Stimulated activated CD8-positive, alpha-beta memory T cell treated with anti-CD3 and anti-CD28 coated beads, Interleukin-7, amount 100 ng/mL, for 4 hours (primary cell): ENCODE data around the gene KIAA1328.

Experiments used
- DNase-seq, 2 donors: peaks; one replicate each; pipeline ENCODE4 v3.0.0-alpha.2; 2020; ENCODE audit warnings: low read depth in 2 of 2

The KIAA1328 gene

GRCh38 chr18:37252854-37253393, 424.0 kb downstream of the KIAA1328 start:
- DNase-seq, result no peak

GRCh38 chr18:37253394-37254235, 424.7 kb downstream of the KIAA1328 start:
- no peak for DNase-seq

- no peak for DNase-seq
These were observed 425.4 kb downstream of the KIAA1328 start for GRCh38 chr18:37254236-37254754.

GRCh38 chr18:37254973-37255372, 426.0 kb downstream of the KIAA1328 start:
- DNase-seq, result no peak

- DNase-seq, result no peak
These were observed 429.2 kb downstream of the KIAA1328 start for GRCh38 chr18:37258131-37258530.

- no peak for DNase-seq
These were observed 429.9 kb downstream of the KIAA1328 start for GRCh38 chr18:37258819-37259218.

GRCh38 chr18:37259711-37260110, 430.8 kb downstream of the KIAA1328 start:
- DNase-seq, result no peak

GRCh38 chr18:37260367-37261093, 431.6 kb downstream of the KIAA1328 start:
- DNase-seq, result no peak

GRCh38 chr18:37261246-37261840, 432.4 kb downstream of the KIAA1328 start:
- no peak for DNase-seq

GRCh38 chr18:37261988-37262387, 433.1 kb downstream of the KIAA1328 start:
- DNase-seq, result no peak

GRCh38 chr18:37264956-37265355, 436.0 kb downstream of the KIAA1328 start:
- DNase-seq, result no peak

GRCh38 chr18:37265382-37265781, 436.5 kb downstream of the KIAA1328 start:
- no peak for DNase-seq

- no peak for DNase-seq
These were observed 437.4 kb downstream of the KIAA1328 start for GRCh38 chr18:37266290-37266689.

GRCh38 chr18:37270038-37270665, 441.2 kb downstream of the KIAA1328 start:
- DNase-seq, result no peak

GRCh38 chr18:37270666-37271052, 441.7 kb downstream of the KIAA1328 start:
- no peak for DNase-seq

- no peak for DNase-seq
These were observed 443.3 kb downstream of the KIAA1328 start for GRCh38 chr18:37272226-37272625.

GRCh38 chr18:37272841-37273240, 443.9 kb downstream of the KIAA1328 start:
- no peak for DNase-seq

GRCh38 chr18:37274309-37275236, 445.6 kb downstream of the KIAA1328 start:
- DNase-seq, result no peak

GRCh38 chr18:37275237-37275741, 446.4 kb downstream of the KIAA1328 start:
- no peak for DNase-seq
